NCI-H82 treated with DMSO at 0.1 percent for 48 hours (cell line): Measurements from ENCODE around the gene DZANK1.
A peak's percentile ranks its signal among the peaks of the same experiment; 100 is the strongest.
"Not testable (repeated sequence)": the region's sequence is repeated elsewhere in the genome, so short reads cannot be mapped to it uniquely, and the experiment has no call there.

Experiments
- DNase-seq: peaks from one replicate; lab custom pipeline; 2025; ENCODE audit not compliant: unreplicated experiment; lab: John Stamatoyannopoulos, UW

Gene DZANK1

GRCh38 chr20:18466894-18467730, at the start of gene DZANK1, which contains the start of gene POLR3F:
Gene DZANK1, minus strand, starts transcription at chr20:18467030. Its CDS starts 1,672 bp downstream, at chr20:18465358.
Gene POLR3F, plus strand, starts transcription at chr20:18467390. Its CDS starts 117 bp downstream, at chr20:18467507.
- peak; percentile 95 for DNase-seq

GRCh38 chr20:18515973-18516372, 49.1 kb upstream of the DZANK1 start:
- DNase-seq: no peak

- DNase-seq: no peak
Measured at GRCh38 chr20:18514127-18514526, 47.3 kb upstream of the DZANK1 start.

- no peak for DNase-seq
Measured at GRCh38 chr20:18513208-18513607, 46.4 kb upstream of the DZANK1 start.

- DNase-seq: no peak
Measured at GRCh38 chr20:18511571-18511970, 44.7 kb upstream of the DZANK1 start.

- peak; percentile 95 for DNase-seq
Measured at GRCh38 chr20:18507218-18508191, 40.7 kb upstream of the DZANK1 start, which contains the start of gene SEC23B. Gene SEC23B, plus strand, starts transcription at chr20:18507940. Its CDS starts 2,896 bp downstream, at chr20:18510836.

GRCh38 chr20:18506744-18507143, 39.9 kb upstream of the DZANK1 start:
- no peak for DNase-seq

GRCh38 chr20:18504479-18505060, 37.7 kb upstream of the DZANK1 start:
- DNase-seq: no peak

GRCh38 chr20:18501672-18502071, 34.8 kb upstream of the DZANK1 start:
- DNase-seq: not testable (repeated sequence)

GRCh38 chr20:18497603-18498002, 30.8 kb upstream of the DZANK1 start:
- DNase-seq: no peak

GRCh38 chr20:18496740-18497592, 30.1 kb upstream of the DZANK1 start, which contains the start of gene RBBP9:
Gene RBBP9, minus strand, starts transcription at chr20:18497225. Its CDS starts 58 bp downstream, at chr20:18497167.
- peak; percentile 69 for DNase-seq

GRCh38 chr20:18496042-18496441, 29.2 kb upstream of the DZANK1 start:
- DNase-seq: peak; percentile 13

GRCh38 chr20:18488301-18488700, 21.5 kb upstream of the DZANK1 start:
- DNase-seq: no peak

- DNase-seq: no peak
Measured at GRCh38 chr20:18481596-18481995, 14.8 kb upstream of the DZANK1 start.

GRCh38 chr20:18477821-18478220, 11.0 kb upstream of the DZANK1 start:
- no peak for DNase-seq

- no peak for DNase-seq
Measured at GRCh38 chr20:18477218-18477617, 10.4 kb upstream of the DZANK1 start.

- no peak for DNase-seq
Measured at GRCh38 chr20:18466574-18466893, 296 bp downstream of the DZANK1 start.

GRCh38 chr20:18465536-18466200, 1.2 kb downstream of the DZANK1 start:
- DNase-seq: no peak

- no peak for DNase-seq
Measured at GRCh38 chr20:18456600-18456999, 10.2 kb downstream of the DZANK1 start.

- peak; percentile 96 for DNase-seq
Measured at GRCh38 chr20:18443886-18444285, 22.9 kb downstream of the DZANK1 start.
